Keratinocyte (primary cell): Measurements from ENCODE around the gene PABPN1L. TPM values are rescaled to one million over a fixed set of nuclear protein-coding genes. Genes with fewer than 3 reads are reported as not detected.
A peak's percentile ranks its signal among the peaks of the same experiment; 100 is the strongest.

Experiments
- DNase-seq: peaks from one replicate; pipeline ENCODE4 v3.0.0-alpha.2; 2011; ENCODE audit warnings: low read depth, missing footprints, low spot score
- FAIRE-seq: peaks from 2 replicates; lab custom pipeline; 2011; peaks lifted over from hg19 to GRCh38; lab: Jason Lieb, UNC
- H2AFZ ChIP-seq: 2 replicates; pipeline ENCODE4 v1.6.0; 2012; ENCODE audit warnings: low read length, control low read depth, inconsistent platforms; ENCODE audit not compliant: control insufficient read depth
- H3K27ac ChIP-seq: 2 replicates; pipeline ENCODE4 v1.5.1; 2011; ENCODE audit warnings: low read length; ENCODE audit not compliant: control insufficient read depth, insufficient read depth
- H3K27me3 ChIP-seq: 3 replicates; pipeline ENCODE4 v1.6.0; 2011; ENCODE audit warnings: low read length; ENCODE audit not compliant: control insufficient read depth, insufficient read depth; ENCODE audit errors: extremely low read depth
- H3K36me3 ChIP-seq, 2 experiments: 2 replicates in 1 of 2; 3 replicates in 1 of 2; pipeline ENCODE4 v1.5.1; 2011; ENCODE audit warnings: low read length in 2 of 2, mild to moderate bottlenecking in 1 of 2; ENCODE audit not compliant: control insufficient read depth in 2 of 2, insufficient read depth in 2 of 2; ENCODE audit errors: extremely low read depth in 1 of 2
- H3K4me1 ChIP-seq: 3 replicates; pipeline ENCODE4 v1.5.1; 2011; ENCODE audit warnings: low read length; ENCODE audit not compliant: control insufficient read depth, insufficient read depth; ENCODE audit errors: extremely low read depth
- H3K4me2 ChIP-seq: 3 replicates; pipeline ENCODE4 v1.6.0; 2011; ENCODE audit warnings: low read depth, low read length; ENCODE audit not compliant: control insufficient read depth, insufficient read depth; ENCODE audit errors: extremely low read depth
- H3K4me3 ChIP-seq, 3 experiments: fragments of 200-600 bp in 1 of 3; sonication (generic) in 1 of 3; 2 replicates in 2 of 3; 3 replicates in 1 of 3; pipeline ENCODE4 v1.5.1; 2011 to 2016; ENCODE audit warnings: low read length in 3 of 3, mild to moderate bottlenecking in 3 of 3, control low read depth in 2 of 3, inconsistent platforms in 1 of 3, low read depth in 1 of 3, mixed read lengths in 1 of 3, mixed run types in 1 of 3, moderate library complexity in 1 of 3; ENCODE audit not compliant: control insufficient read depth in 2 of 3, insufficient read depth in 2 of 3; ENCODE audit errors: extremely low read depth in 1 of 3
- H3K79me2 ChIP-seq: 2 replicates; pipeline ENCODE4 v1.6.0; 2012; ENCODE audit warnings: low read length; ENCODE audit not compliant: control insufficient read depth, insufficient read depth
- H3K9ac ChIP-seq: 3 replicates; pipeline ENCODE4 v1.6.0; 2011; ENCODE audit warnings: low read length; ENCODE audit not compliant: control insufficient read depth, insufficient read depth; ENCODE audit errors: extremely low read depth
- H3K9me1 ChIP-seq: 3 replicates; pipeline ENCODE4 v1.6.0; 2011; ENCODE audit warnings: low read length; ENCODE audit not compliant: control insufficient read depth, insufficient read depth; ENCODE audit errors: extremely low read depth
- H3K9me3 ChIP-seq: 2 replicates; pipeline ENCODE4 v1.5.1; 2012; ENCODE audit warnings: low read depth, low read length; ENCODE audit not compliant: control insufficient read depth
- H4K20me1 ChIP-seq: 3 replicates; pipeline ENCODE4 v1.6.0; 2011; ENCODE audit warnings: low read length; ENCODE audit not compliant: control insufficient read depth, insufficient read depth; ENCODE audit errors: extremely low read depth
- CTCF ChIP-seq, 3 experiments: IDR thresholded peaks in 1 of 3; conservative IDR thresholded peaks in 1 of 3; optimal IDR thresholded peaks in 1 of 3; 2 replicates in 2 of 3; 3 replicates in 1 of 3; pipeline versions ENCODE3 to v1.5.1; 2011; ENCODE audit warnings: low read length in 3 of 3, mild to moderate bottlenecking in 3 of 3, moderate library complexity in 2 of 3, control low read depth in 1 of 3, inconsistent platforms in 1 of 3; ENCODE audit not compliant: insufficient read depth in 2 of 3; ENCODE audit errors: extremely low read depth in 1 of 3
- EZH2 ChIP-seq: IDR thresholded peaks from one replicate; pipeline ENCODE4 v1.6.1; 2012; ENCODE audit warnings: inconsistent platforms, mild to moderate bottlenecking, low read length, moderate library complexity
- dilution Hi-C: fragments of 300-500 bp; cut with MboI; formaldehyde crosslinking; loops from one replicate; pipeline ENCODE4 v1.7.0; 2020; ENCODE audit warnings: low sequenced_read_pairs; ENCODE audit not compliant: extremely low pct_ligation_motif_present
- polyA plus RNA-seq, 5 experiments: library from polyadenylated mRNA; depleted of rRNA in 3 of 5; stranded (reverse) in 3 of 5; stranded (forward) in 1 of 5; unstranded in 1 of 5; fragments of >200 nt; gene quantifications; 1 replicate in 1 of 5; 2 replicates in 3 of 5; 3 replicates in 1 of 5; pipeline versions ENCODE4 v1.2.1 to v1.2.3, GENCODE V29; 2011 to 2012; ENCODE audit warnings: missing spikeins in 2 of 5, low read depth in 1 of 5, low replicate concordance in 1 of 5

Gene PABPN1L
- polyA plus RNA-seq, 1 donor (not counting 4 experiments of a cell fraction or from before 2014, with no cell fraction given): not detected

GRCh38 chr16:88905563-88905962, 39.1 kb upstream of the PABPN1L start:
- FAIRE-seq (no peak), DNase-seq (no peak)
- Histone ChIP-seq H3K9ac (no peak overlapping the region), H3K4me3 (no peak overlapping the region), H3K9me1 (no peaks in the 10 kb centered on the region), H4K20me1 (no peaks in the 10 kb centered on the region), H3K4me1 (peaks cover 15% of the 10 kb centered on the region), H3K27me3 (peaks cover 21% of the 10 kb centered on the region), H3K9me3 (no peaks in the 10 kb centered on the region), H3K36me3 (no peaks in the 10 kb centered on the region), H3K79me2 (no peaks in the 10 kb centered on the region), H2AFZ (no peak overlapping the region), H3K4me2 (peak overlapping the region; percentile 41), H3K27ac (no peak overlapping the region)
- TF ChIP-seq EZH2: no peak
- no peak for TF ChIP-seq CTCF (optimal IDR thresholded peaks at IDR 0.05 in 1 of 3, IDR thresholded peaks at IDR 0.05 in 1 of 3, conservative IDR thresholded peaks at IDR 0.05 in 1 of 3; ENCODE audit: extremely low read depth in 1 of 3, insufficient read depth in 2 of 3, low read length in 3 of 3)
- dilution Hi-C loops: no loop called here

GRCh38 chr16:88904676-88905365, 38.4 kb upstream of the PABPN1L start:
- TF ChIP-seq CTCF (optimal IDR thresholded peaks at IDR 0.05 in 1 of 3, IDR thresholded peaks at IDR 0.05 in 1 of 3, conservative IDR thresholded peaks at IDR 0.05 in 1 of 3; ENCODE audit: extremely low read depth in 1 of 3, insufficient read depth in 2 of 3, low read length in 3 of 3) (no peak), EZH2 (no peak)
- dilution Hi-C loops: no loop called here
- Histone ChIP-seq H3K27ac (no peak overlapping the region), H3K9ac (no peak overlapping the region), H3K79me2 (no peaks in the 10 kb centered on the region), H3K4me1 (peaks cover 15% of the 10 kb centered on the region), H3K9me1 (no peaks in the 10 kb centered on the region), H3K27me3 (peaks cover 22% of the 10 kb centered on the region), H3K4me3 (peak overlapping the region in 2 of 3 experiments; percentile 7 to 18), H4K20me1 (no peaks in the 10 kb centered on the region), H3K9me3 (no peaks in the 10 kb centered on the region), H3K4me2 (peak overlapping the region; percentile 41), H2AFZ (peak overlapping the region; percentile 52), H3K36me3 (no peaks in the 10 kb centered on the region)
- DNase-seq (no peak), FAIRE-seq (peak; percentile 26)
